ENCODE results near the gene CECR2. TPM values are rescaled to one million over a fixed set of nuclear protein-coding genes. Genes with fewer than 3 reads are reported as not detected.

The CECR2 gene
- polyA plus RNA-seq, 1 of the 3 experiments (the other 2 are of a cell fraction) = not detected

DNA sequence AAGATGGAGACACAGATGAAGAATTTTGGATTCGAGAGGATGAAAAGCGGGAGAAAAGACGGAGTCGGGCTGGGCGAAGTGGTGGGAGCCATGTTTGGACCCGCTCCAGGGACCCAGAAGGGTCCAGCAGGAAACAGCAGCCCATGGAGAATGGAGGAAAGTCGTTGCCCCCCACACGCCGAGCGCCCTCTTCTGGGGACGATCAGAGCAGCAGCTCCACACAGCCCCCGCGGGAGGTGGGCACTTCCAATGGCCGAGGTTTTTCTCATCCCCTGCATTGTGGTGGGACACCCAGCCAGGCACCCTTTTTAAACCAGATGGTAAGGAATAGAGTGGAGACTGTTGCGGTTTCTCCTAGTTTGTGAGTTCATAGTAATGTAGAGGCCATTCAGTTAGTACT lies 171.2 kb downstream of the CECR2 start:
- no peaks in the 10 kb centered on the region for H4K20me1 ChIP-seq (ENCODE audit: insufficient read depth)
- H3K9me2 ChIP-seq = no peaks in the 10 kb centered on the region
- H2AFZ ChIP-seq (ENCODE audit: low read depth) = no peak overlapping the region
- WGBS (ENCODE audit: low lambda C conversion rate) = 71% methylated on average over 10 of the region's 15 CpGs
- H3K4me1 ChIP-seq (ENCODE audit: control insufficient read depth in 1 of 2, insufficient read depth in 2 of 2, low read depth in 1 of 2, low read length in 1 of 2) = no peaks in the 10 kb centered on the region
- H3K4me2 ChIP-seq = no peak overlapping the region
- CTCF ChIA-PET = no interaction called here
- TF ChIP-seq, protein P1, sequence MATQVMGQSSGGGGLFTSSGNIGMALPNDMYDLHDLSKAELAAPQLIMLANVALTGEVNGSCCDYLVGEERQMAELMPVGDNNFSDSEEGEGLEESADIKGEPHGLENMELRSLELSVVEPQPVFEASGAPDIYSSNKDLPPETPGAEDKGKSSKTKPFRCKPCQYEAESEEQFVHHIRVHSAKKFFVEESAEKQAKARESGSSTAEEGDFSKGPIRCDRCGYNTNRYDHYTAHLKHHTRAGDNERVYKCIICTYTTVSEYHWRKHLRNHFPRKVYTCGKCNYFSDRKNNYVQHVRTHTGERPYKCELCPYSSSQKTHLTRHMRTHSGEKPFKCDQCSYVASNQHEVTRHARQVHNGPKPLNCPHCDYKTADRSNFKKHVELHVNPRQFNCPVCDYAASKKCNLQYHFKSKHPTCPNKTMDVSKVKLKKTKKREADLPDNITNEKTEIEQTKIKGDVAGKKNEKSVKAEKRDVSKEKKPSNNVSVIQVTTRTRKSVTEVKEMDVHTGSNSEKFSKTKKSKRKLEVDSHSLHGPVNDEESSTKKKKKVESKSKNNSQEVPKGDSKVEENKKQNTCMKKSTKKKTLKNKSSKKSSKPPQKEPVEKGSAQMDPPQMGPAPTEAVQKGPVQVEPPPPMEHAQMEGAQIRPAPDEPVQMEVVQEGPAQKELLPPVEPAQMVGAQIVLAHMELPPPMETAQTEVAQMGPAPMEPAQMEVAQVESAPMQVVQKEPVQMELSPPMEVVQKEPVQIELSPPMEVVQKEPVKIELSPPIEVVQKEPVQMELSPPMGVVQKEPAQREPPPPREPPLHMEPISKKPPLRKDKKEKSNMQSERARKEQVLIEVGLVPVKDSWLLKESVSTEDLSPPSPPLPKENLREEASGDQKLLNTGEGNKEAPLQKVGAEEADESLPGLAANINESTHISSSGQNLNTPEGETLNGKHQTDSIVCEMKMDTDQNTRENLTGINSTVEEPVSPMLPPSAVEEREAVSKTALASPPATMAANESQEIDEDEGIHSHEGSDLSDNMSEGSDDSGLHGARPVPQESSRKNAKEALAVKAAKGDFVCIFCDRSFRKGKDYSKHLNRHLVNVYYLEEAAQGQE (IDR thresholded peaks at IDR 0.05; ENCODE audit: low read depth, low read length) = no peak
- TF ChIP-seq MXI1 (IDR thresholded peaks at IDR 0.05; ENCODE audit: low read depth, low read length) (no peak), POLR2AphosphoS5 (IDR thresholded peaks at IDR 0.05; ENCODE audit: low read depth, low read length) (no peak), JUND (IDR thresholded peaks at IDR 0.05) (no peak)
- TF ChIP-seq, protein P2, sequence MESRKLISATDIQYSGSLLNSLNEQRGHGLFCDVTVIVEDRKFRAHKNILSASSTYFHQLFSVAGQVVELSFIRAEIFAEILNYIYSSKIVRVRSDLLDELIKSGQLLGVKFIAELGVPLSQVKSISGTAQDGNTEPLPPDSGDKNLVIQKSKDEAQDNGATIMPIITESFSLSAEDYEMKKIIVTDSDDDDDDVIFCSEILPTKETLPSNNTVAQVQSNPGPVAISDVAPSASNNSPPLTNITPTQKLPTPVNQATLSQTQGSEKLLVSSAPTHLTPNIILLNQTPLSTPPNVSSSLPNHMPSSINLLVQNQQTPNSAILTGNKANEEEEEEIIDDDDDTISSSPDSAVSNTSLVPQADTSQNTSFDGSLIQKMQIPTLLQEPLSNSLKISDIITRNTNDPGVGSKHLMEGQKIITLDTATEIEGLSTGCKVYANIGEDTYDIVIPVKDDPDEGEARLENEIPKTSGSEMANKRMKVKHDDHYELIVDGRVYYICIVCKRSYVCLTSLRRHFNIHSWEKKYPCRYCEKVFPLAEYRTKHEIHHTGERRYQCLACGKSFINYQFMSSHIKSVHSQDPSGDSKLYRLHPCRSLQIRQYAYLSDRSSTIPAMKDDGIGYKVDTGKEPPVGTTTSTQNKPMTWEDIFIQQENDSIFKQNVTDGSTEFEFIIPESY (IDR thresholded peaks at IDR 0.05; ENCODE audit: borderline replicate concordance, low read depth) = no peak
- TF ChIP-seq, protein P3, sequence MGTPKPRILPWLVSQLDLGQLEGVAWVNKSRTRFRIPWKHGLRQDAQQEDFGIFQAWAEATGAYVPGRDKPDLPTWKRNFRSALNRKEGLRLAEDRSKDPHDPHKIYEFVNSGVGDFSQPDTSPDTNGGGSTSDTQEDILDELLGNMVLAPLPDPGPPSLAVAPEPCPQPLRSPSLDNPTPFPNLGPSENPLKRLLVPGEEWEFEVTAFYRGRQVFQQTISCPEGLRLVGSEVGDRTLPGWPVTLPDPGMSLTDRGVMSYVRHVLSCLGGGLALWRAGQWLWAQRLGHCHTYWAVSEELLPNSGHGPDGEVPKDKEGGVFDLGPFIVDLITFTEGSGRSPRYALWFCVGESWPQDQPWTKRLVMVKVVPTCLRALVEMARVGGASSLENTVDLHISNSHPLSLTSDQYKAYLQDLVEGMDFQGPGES (IDR thresholded peaks at IDR 0.05; ENCODE audit: low read depth, low read length) = no peak
- no peak overlapping the region; a peak in 1 of 4 replicates for H3K4me3 ChIP-seq (ENCODE audit: low read depth in 2 of 2, low read length in 1 of 2)
- H3K27ac ChIP-seq (ENCODE audit: low read depth in 2 of 2, low read length in 1 of 2) = no peak overlapping the region
- DNase-seq = no peak
- no peaks in the 10 kb centered on the region; the same call in 1 of the 2 replicates for H3K27me3 ChIP-seq (ENCODE audit: insufficient read depth)
- H3K9me3 ChIP-seq = no peaks in the 10 kb centered on the region
- no peaks in the 10 kb centered on the region for H3K36me3 ChIP-seq (replicated peaks in 1 of 2; ENCODE audit: control insufficient read depth in 1 of 2, insufficient read depth in 2 of 2, low read length in 1 of 2)
- POLR2A ChIA-PET = no interaction called here
- no peaks in the 10 kb centered on the region for H3K79me2 ChIP-seq (ENCODE audit: insufficient read depth)
- no peak overlapping the region for H3K9ac ChIP-seq
- no peaks in the 10 kb centered on the region for H3F3A ChIP-seq (replicated peaks; ENCODE audit: insufficient read depth)

DNA sequence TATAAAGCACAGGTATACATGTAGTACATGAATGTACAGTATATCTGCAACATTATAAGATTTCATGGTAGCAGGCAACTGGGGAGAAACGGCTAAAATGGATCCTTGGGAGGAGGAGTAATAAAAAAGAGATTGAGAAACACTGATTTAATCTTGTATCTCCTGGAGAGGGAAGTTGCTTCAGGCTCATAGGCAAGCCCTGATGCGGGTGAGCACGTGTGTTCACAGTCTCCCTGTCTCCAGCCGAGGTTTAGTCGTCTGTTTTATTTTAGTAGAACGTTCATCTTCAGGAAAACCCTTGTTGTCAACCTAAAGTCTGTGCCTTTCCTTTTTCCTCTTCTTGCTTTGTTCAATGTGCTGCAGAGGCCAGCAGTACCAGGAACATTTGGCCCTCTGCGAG lies 172.2 kb downstream of the CECR2 start:
- TF ChIP-seq SMC3 (IDR thresholded peaks at IDR 0.05; ENCODE audit: low read depth, low read length) (no peak), JUND (IDR thresholded peaks at IDR 0.05) (no peak), YY1 (IDR thresholded peaks at IDR 0.05; ENCODE audit: low read depth) (no peak), TCF12 (IDR thresholded peaks at IDR 0.05) (no peak), FOXJ3 (CRISPR knock-in tag; IDR thresholded peaks at IDR 0.05) (no peak), NFIC (IDR thresholded peaks at IDR 0.05; ENCODE audit: borderline replicate concordance) (no peak), RAD21 (IDR thresholded peaks at IDR 0.05; ENCODE audit: low read length) (no peak), GATA2 (CRISPR knock-in tag; IDR thresholded peaks at IDR 0.05) (no peak), EP300 (IDR thresholded peaks at IDR 0.05; ENCODE audit: borderline replicate concordance in 1 of 2, low read depth in 1 of 2, low read length in 1 of 2) (no peak)
- TF ChIP-seq, protein P2 (IDR thresholded peaks at IDR 0.05; ENCODE audit: borderline replicate concordance, low read depth) = no peak
- H3K27me3 ChIP-seq (ENCODE audit: insufficient read depth) = no peaks in the 10 kb centered on the region; the same call in 1 of the 2 replicates
- H3F3A ChIP-seq (replicated peaks; ENCODE audit: insufficient read depth) = no peaks in the 10 kb centered on the region
- no peak for DNase-seq
- no peaks in the 10 kb centered on the region for H3K4me1 ChIP-seq (ENCODE audit: control insufficient read depth in 1 of 2, insufficient read depth in 2 of 2, low read depth in 1 of 2, low read length in 1 of 2)
- H3K9ac ChIP-seq = no peak overlapping the region
- no peaks in the 10 kb centered on the region for H3K36me3 ChIP-seq (replicated peaks in 1 of 2; ENCODE audit: control insufficient read depth in 1 of 2, insufficient read depth in 2 of 2, low read length in 1 of 2)
- H3K9me3 ChIP-seq = no peaks in the 10 kb centered on the region
- H3K4me2 ChIP-seq = no peak overlapping the region
- POLR2A ChIA-PET = no interaction called here
- H3K79me2 ChIP-seq (ENCODE audit: insufficient read depth) = no peaks in the 10 kb centered on the region
- CTCF ChIA-PET = no interaction called here
- no peaks in the 10 kb centered on the region for H3K9me2 ChIP-seq
- H3K27ac ChIP-seq (ENCODE audit: low read depth in 2 of 2, low read length in 1 of 2) = no peak overlapping the region
- no peak overlapping the region for H2AFZ ChIP-seq (ENCODE audit: low read depth)
- 34% methylated on average over 6 of the region's 7 CpGs for WGBS (ENCODE audit: low lambda C conversion rate)
- no peak overlapping the region for H3K4me3 ChIP-seq (ENCODE audit: low read depth in 2 of 2, low read length in 1 of 2)
- H4K20me1 ChIP-seq (ENCODE audit: insufficient read depth) = no peaks in the 10 kb centered on the region
